Endometrium (tissue), 2 donors: ENCODE data around the gene ACER1.
"Not testable (repeated sequence)": the region's sequence is repeated elsewhere in the genome, so short reads cannot be mapped to it uniquely, and the experiment has no call there.

ENCODE experiments used
- FAIRE-seq: peaks from 2 replicates; lab custom pipeline; 2012; peaks lifted over from hg19 to GRCh38; lab: Jason Lieb, UNC
- donor health status: control.
- donor health status: control.

ACER1 gene

GRCh38 chr19:6333439-6333838, at the start of gene ACER1:
ACER1 (minus strand) TSS chr19:6333612; CDS start chr19:6333551, 61 bp downstream.
- FAIRE-seq, result no peak

GRCh38 chr19:6383188-6383587, 49.8 kb upstream of the ACER1 start:
- no peak for FAIRE-seq

- FAIRE-seq, result no peak
These were observed 47.8 kb upstream of the ACER1 start for GRCh38 chr19:6381030-6381750.

- no peak for FAIRE-seq
These were observed 46.3 kb upstream of the ACER1 start for GRCh38 chr19:6379744-6380143.

GRCh38 chr19:6378486-6378885, 45.1 kb upstream of the ACER1 start:
- FAIRE-seq, result no peak

GRCh38 chr19:6378041-6378440, 44.6 kb upstream of the ACER1 start:
- no peak for FAIRE-seq

GRCh38 chr19:6376512-6377190, 43.2 kb upstream of the ACER1 start:
- FAIRE-seq, result no peak

- no peak for FAIRE-seq
These were observed 42.1 kb upstream of the ACER1 start, which contains the start of gene PSPN for GRCh38 chr19:6375411-6376010. PSPN (minus strand) TSS chr19:6375933; CDS start chr19:6375849, 84 bp downstream.

- no peak for FAIRE-seq
These were observed 41.4 kb upstream of the ACER1 start for GRCh38 chr19:6374711-6375410.

GRCh38 chr19:6374161-6374709, 40.8 kb upstream of the ACER1 start:
- no peak for FAIRE-seq

- FAIRE-seq, result no peak
These were observed 40.3 kb upstream of the ACER1 start for GRCh38 chr19:6373813-6374108.

GRCh38 chr19:6373096-6373812, 39.8 kb upstream of the ACER1 start:
- FAIRE-seq, result no peak

GRCh38 chr19:6372594-6373095, 39.2 kb upstream of the ACER1 start, which contains the start of gene ALKBH7:
ALKBH7 (plus strand) TSS chr19:6372794; CDS start chr19:6372821, 27 bp downstream.
- FAIRE-seq, result peak; percentile 100

- FAIRE-seq, result no peak
These were observed 30.9 kb upstream of the ACER1 start for GRCh38 chr19:6364353-6364752.

GRCh38 chr19:6362351-6362801, 29.0 kb upstream of the ACER1 start:
- FAIRE-seq, result no peak

- no peak for FAIRE-seq
These were observed 28.6 kb upstream of the ACER1 start for GRCh38 chr19:6362027-6362350.

- FAIRE-seq, result not testable (repeated sequence)
These were observed 27.4 kb upstream of the ACER1 start for GRCh38 chr19:6360857-6361216.

GRCh38 chr19:6360445-6360844, 27.0 kb upstream of the ACER1 start:
- FAIRE-seq, result not testable (repeated sequence)

- no peak for FAIRE-seq
These were observed 26.3 kb upstream of the ACER1 start for GRCh38 chr19:6359568-6360341.

GRCh38 chr19:6358003-6358402, 24.6 kb upstream of the ACER1 start:
- FAIRE-seq, result no peak

- FAIRE-seq, result no peak
These were observed 23.8 kb upstream of the ACER1 start for GRCh38 chr19:6357174-6357573.
